ENCODE data around the gene CKB. TPM values are rescaled to one million over a fixed set of nuclear protein-coding genes. Genes with fewer than 3 reads are reported as not detected.

Gene CKB
- total RNA-seq, 1 donor from 2014 or later: 139 TPM

DNA sequence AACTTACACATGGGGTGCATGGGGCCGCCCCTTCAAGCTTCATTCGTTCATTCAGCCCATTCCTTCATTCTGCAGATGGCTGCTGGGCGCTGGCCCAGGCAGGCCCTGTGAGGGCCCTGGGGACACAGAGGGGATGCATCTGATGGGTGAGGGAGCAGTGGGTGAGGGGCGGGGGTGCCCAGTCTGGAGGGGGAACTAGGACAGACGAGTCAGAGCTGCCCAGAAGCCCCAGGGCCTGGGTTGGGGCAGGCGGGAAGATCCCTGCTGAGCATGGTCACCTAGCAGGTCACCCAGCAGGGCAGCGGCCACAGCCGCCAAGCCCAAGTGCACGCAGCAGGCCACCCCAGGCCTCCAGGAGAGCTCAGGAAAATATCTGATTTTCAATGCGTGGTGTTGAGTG, 20.5 kb upstream of the CKB start:
- Mint-ChIP-seq H3K9me3 (ENCODE audit: low read depth) (no peaks in the 10 kb centered on the region), H3K36me3 (ENCODE audit: low read depth) (no peaks in the 10 kb centered on the region), H3K27me3 (ENCODE audit: low read depth) (no peaks in the 10 kb centered on the region), H3K27ac (ENCODE audit: unreplicated experiment) (peak overlapping the region; percentile 8), H3K4me3 (ENCODE audit: unreplicated experiment) (no peak overlapping the region), H3K4me1 (ENCODE audit: low read depth) (peaks cover 30% of the 10 kb centered on the region)
- TF ChIP-seq, protein P1, sequence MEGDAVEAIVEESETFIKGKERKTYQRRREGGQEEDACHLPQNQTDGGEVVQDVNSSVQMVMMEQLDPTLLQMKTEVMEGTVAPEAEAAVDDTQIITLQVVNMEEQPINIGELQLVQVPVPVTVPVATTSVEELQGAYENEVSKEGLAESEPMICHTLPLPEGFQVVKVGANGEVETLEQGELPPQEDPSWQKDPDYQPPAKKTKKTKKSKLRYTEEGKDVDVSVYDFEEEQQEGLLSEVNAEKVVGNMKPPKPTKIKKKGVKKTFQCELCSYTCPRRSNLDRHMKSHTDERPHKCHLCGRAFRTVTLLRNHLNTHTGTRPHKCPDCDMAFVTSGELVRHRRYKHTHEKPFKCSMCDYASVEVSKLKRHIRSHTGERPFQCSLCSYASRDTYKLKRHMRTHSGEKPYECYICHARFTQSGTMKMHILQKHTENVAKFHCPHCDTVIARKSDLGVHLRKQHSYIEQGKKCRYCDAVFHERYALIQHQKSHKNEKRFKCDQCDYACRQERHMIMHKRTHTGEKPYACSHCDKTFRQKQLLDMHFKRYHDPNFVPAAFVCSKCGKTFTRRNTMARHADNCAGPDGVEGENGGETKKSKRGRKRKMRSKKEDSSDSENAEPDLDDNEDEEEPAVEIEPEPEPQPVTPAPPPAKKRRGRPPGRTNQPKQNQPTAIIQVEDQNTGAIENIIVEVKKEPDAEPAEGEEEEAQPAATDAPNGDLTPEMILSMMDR (IDR thresholded peaks at IDR 0.05): no peak
- peak; percentile 88 for DNase-seq (ENCODE audit: low spot score)

DNA sequence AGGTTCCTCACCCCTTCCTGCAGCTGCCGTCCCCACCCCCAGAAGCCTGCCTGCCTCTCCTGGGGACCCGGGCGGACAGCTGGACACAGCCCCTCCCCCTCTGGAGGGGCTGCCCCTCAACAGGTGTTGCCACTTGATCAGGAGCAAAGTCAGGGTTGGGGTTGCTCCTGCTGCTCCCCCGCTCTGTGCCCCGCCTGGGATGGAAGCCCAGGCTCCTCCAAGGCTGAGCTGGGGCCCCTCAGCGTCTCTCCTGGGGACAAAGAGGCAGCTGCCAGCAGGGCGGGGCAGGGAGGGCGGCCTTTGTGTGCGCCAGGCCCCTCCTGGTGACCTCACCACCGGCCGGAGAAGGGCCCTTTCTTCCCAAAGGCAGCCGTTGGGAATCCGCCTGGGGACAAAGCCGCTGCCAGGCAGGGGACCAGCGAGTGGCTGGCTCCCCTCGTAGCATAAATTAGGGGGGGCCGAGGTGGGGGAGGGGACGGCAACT, 20.0 kb upstream of the CKB start:
- no peak overlapping the region for H3K27ac Mint-ChIP-seq (ENCODE audit: unreplicated experiment)

DNA sequence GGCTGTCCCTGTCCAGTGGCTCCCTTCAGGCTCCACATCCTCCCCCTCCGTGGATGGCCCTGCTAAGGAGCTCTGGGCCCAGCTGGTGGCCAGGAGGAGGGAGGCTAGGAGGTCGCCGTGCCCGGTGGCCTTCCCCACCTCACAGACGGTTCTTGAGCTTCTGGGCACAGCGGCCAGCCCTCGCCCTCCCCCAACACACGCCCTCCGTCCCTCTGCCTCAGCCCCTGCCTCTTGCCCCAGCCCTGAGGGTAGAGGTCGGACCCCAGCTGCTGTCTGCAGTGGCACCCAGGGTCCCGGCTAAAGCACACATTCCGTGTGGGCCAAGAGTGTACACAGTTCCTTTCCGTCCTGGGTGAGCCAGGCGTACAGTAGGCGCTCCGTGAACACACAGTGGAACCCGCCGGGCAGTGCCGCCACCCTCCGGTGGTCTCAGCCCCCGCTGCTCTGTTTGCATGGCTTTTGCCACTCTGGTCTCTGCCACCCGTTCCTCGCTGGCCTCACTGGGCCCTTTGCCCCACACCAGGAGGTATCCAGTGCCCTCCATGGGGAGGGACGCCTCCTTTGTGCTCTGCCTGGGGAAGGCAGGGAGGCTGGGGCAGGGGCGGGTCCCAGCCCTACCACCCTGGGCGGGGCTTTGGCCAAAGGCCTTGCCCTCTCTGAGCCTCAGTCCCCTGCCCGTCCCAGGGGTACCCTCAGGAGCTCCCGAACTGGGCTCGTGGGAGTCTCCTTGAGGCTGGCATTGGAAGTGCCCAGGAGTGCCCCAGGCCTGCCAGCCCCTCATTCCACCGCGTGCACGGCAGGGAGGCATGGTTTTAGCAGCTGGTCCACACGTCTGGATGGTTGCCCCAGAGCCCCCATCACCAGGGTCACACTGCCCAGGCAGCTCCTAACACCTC, 19.3 kb upstream of the CKB start:
- Mint-ChIP-seq H3K4me3 (ENCODE audit: unreplicated experiment) (peak overlapping the region; percentile 19), H3K27ac (ENCODE audit: unreplicated experiment) (peak overlapping the region; percentile 65), H3K9me3 (ENCODE audit: low read depth) (no peaks in the 10 kb centered on the region), H3K4me1 (ENCODE audit: low read depth) (peaks cover 31% of the 10 kb centered on the region), H3K27me3 (ENCODE audit: low read depth) (no peaks in the 10 kb centered on the region), H3K36me3 (ENCODE audit: low read depth) (no peaks in the 10 kb centered on the region)
- TF ChIP-seq, protein P1 (IDR thresholded peaks at IDR 0.05): peak; percentile 48
- no peak for DNase-seq (ENCODE audit: low spot score)

More for the DNA sequence above, 20.0 kb upstream of the CKB start:
- no peaks in the 10 kb centered on the region for H3K27me3 Mint-ChIP-seq (ENCODE audit: low read depth)
- H3K36me3 Mint-ChIP-seq (ENCODE audit: low read depth): no peaks in the 10 kb centered on the region
- peaks cover 30% of the 10 kb centered on the region for H3K4me1 Mint-ChIP-seq (ENCODE audit: low read depth)
- DNase-seq (ENCODE audit: low spot score): no peak
- H3K4me3 Mint-ChIP-seq (ENCODE audit: unreplicated experiment): no peak overlapping the region
- no peaks in the 10 kb centered on the region for H3K9me3 Mint-ChIP-seq (ENCODE audit: low read depth)
- TF ChIP-seq, protein P1 (IDR thresholded peaks at IDR 0.05): peak; percentile 30

DNA sequence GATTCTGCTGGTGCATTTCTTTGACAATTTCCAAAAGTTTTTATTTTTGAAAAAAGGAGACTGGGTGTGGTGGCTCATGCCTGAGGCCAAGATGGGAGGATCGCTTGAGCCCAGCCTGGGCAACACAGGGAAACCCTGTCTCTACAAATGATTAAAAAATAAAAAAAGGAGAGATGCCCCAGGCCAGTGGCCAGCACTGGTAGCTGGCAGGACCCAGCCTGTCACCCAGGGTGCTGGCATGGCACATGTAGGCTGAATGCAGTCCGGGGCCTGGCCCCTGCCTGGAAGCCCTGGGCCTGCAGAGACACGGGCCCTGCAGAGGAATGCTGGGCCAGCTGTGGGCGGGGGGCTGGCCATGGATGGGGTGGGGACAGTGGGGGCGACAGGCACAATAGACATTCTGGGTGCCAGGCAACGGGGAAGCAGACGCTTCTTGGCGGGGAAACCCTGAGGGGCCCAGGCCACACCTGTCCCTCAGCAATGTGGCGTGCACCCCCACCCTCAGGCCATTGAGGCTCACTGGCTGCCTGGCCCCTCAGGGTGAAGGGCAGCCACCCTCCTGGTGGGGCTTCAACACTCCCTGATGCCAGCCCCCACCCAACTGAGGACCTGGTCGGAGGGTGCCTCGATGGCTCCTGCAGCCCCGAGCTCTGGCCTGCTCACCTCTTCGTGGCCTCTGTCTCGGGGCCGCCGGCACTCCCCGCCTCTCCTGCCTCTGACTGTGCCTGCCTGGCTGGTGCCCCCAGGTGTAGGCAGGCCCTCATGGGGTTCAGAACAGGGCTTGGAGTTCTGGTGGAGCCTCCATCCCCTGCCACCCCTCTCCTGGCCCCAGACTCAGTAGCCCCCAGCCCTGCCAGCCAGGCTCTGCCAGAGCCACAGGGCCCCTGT, 18.4 kb upstream of the CKB start:
- Mint-ChIP-seq H3K4me3 (ENCODE audit: unreplicated experiment) (peak overlapping the region; percentile 54), H3K9me3 (ENCODE audit: low read depth) (no peaks in the 10 kb centered on the region), H3K27ac (ENCODE audit: unreplicated experiment) (peak overlapping the region; percentile 98), H3K36me3 (ENCODE audit: low read depth) (no peaks in the 10 kb centered on the region), H3K27me3 (ENCODE audit: low read depth) (no peaks in the 10 kb centered on the region), H3K4me1 (ENCODE audit: low read depth) (peaks cover 33% of the 10 kb centered on the region)
- no peak for DNase-seq (ENCODE audit: low spot score)
- TF ChIP-seq, protein P1 (IDR thresholded peaks at IDR 0.05): no peak

All from chondrocyte (in vitro differentiated cells).